Sigmoid colon (tissue), 4 donors: Measurements from ENCODE around the gene PTPRD.

Experiments used
- POLR2A ChIP-seq, 2 donors: fragments of 450-650 bp; IDR thresholded peaks; one replicate each; pipeline ENCODE4 v1.6.1; 2016; ENCODE audit warnings: antibody characterized with exemption in 2 of 2, mild to moderate bottlenecking in 2 of 2, moderate library complexity in 2 of 2
- POLR2AphosphoS5 ChIP-seq, 4 donors: sonication (generic); formaldehyde crosslinking; IDR thresholded peaks; one replicate each; pipeline ENCODE4 v1.6.1; 2017; ENCODE audit warnings: antibody characterized with exemption in 4 of 4
- TF ChIP-seq, protein P1 (sequence below), 4 experiments: fragments of 450-650 bp in 3 of 4; fragments of 200-600 bp in 1 of 4; IDR thresholded peaks; one replicate each; pipeline ENCODE4 v1.5.1; 2016 to 2019; ENCODE audit warnings: antibody characterized with exemption in 4 of 4, mild to moderate bottlenecking in 3 of 4, moderate library complexity in 2 of 4

DNA sequence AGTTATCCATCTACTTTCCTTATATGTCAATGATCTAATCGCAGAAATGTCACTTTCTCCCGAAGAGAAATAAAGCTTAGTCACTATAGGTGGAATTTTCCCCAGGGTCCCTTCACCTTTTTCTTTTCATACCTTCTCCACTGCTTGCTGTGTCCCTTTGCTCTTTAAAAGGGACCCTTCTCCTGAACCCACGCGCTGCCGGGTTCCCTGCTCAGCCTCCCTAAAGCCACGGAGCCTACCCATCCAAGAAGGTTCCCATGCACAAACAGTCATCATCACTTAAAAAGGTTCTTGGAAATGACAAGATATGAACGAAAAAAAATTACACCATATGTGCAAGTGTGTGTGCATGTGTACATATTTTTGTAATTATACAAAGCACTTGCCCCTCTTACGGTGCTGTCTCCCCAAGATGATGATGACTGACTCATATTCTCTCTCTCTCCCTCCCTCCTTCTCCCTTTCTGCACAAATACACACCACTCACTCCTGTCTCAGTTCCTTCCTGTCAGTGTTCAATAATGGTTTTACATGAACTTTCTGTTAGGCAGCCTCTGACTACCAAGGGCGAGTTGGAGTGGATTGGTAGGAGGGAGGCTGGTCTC, 1.5 kb upstream of the PTPRD start:
- no peak for TF ChIP-seq POLR2A (IDR thresholded peaks at IDR 0.05)
- TF ChIP-seq, protein P1, sequence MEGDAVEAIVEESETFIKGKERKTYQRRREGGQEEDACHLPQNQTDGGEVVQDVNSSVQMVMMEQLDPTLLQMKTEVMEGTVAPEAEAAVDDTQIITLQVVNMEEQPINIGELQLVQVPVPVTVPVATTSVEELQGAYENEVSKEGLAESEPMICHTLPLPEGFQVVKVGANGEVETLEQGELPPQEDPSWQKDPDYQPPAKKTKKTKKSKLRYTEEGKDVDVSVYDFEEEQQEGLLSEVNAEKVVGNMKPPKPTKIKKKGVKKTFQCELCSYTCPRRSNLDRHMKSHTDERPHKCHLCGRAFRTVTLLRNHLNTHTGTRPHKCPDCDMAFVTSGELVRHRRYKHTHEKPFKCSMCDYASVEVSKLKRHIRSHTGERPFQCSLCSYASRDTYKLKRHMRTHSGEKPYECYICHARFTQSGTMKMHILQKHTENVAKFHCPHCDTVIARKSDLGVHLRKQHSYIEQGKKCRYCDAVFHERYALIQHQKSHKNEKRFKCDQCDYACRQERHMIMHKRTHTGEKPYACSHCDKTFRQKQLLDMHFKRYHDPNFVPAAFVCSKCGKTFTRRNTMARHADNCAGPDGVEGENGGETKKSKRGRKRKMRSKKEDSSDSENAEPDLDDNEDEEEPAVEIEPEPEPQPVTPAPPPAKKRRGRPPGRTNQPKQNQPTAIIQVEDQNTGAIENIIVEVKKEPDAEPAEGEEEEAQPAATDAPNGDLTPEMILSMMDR (IDR thresholded peaks at IDR 0.05) = no peak
- TF ChIP-seq POLR2AphosphoS5 (IDR thresholded peaks at IDR 0.05) = no peak
